Measurements from ENCODE around the gene LIN7A.

- no peak for TF ChIP-seq MAX (IDR thresholded peaks at IDR 0.05)
- TF ChIP-seq FOXM1 (IDR thresholded peaks at IDR 0.05; ENCODE audit: borderline replicate concordance, low read depth): no peak
- TF ChIP-seq RAD21 (IDR thresholded peaks at IDR 0.05; ENCODE audit: low read depth): no peak
- TF ChIP-seq TCF12 (IDR thresholded peaks at IDR 0.05; ENCODE audit: low read depth): no peak
- no peak for TF ChIP-seq TEAD4 (IDR thresholded peaks at IDR 0.05)
Observed at GRCh38 chr12:80825506-80825905, 112.2 kb downstream of the LIN7A start.
